ENCODE measurements around the gene ZNF33B.

DNA sequence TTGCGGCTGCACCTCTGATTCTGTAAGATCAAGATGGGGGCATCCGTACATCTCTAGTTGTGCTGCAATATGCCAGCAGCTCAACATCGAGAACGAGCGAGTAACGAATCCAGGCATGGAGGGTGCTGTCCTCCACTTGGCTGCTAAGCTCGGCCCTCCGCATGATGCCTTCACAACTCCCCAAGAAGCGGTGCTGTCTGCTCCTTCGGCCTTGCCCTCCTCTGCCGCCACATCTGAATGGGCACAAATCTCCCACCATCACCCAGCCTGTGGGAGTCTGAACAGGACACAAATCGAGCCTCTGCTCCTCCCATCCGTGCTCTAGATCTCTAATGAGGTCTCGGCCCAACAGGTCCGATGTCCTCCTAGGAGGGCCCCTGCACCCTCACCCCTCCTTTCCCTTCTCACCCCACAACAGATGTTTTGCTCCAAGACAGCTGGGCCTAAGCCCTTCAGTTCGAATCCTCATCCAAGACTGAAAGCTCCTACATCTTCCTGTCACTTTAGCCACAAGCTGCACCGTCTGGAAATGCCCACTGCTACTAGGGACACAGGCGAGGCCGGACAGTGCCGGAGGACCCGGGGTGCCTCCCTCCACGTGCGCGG is 86.7 kb downstream of the ZNF33B start:
- TF ChIP-seq POLR2AphosphoS5 (IDR thresholded peaks at IDR 0.05; ENCODE audit: low read depth, low read length) (no peak), POLR2A (IDR thresholded peaks at IDR 0.05; ENCODE audit: low read depth, low read length) (no peak), TAF1 (IDR thresholded peaks at IDR 0.05; ENCODE audit: low read depth, low read length) (no peak)
